ENCODE results near the gene CPEB1. TPM values are rescaled to one million over a fixed set of nuclear protein-coding genes. Genes with fewer than 3 reads are reported as not detected.

CPEB1 gene
- total and polyA plus RNA-seq, 2 experiments from 2014 or later: 4.1 to 9.4 TPM

DNA sequence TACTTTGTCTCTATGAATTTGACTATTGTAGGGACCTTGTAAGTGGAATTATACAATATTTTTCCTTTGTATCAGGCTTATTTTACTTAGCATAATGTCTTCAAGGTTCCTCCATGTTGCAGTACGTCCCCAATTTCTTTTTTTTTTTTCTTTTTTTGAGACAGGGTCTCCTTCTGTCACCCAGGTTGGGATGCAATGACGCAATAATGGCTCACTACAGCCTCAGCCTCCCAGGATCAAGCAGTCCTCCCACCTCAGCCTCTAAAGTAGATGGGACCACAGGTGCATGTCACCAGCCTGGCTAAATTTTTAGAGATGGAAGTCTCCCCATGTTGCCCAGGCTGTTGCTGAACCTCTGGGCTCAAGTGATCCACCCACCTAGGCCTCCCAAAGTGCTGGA is 66.5 kb downstream of the CPEB1 start:
- Mint-ChIP-seq H3K27ac (no peak overlapping the region), H3K9me3 (no peaks in the 10 kb centered on the region), H3K36me3 (ENCODE audit: low read depth) (no peaks in the 10 kb centered on the region), H3K4me1 (peaks cover 10% of the 10 kb centered on the region; the same call in 2 of the 3 replicates), H3K27me3 (ENCODE audit: insufficient read depth, low read depth, poor library complexity) (no peaks in the 10 kb centered on the region), H3K4me3 (no peak overlapping the region)
- ATAC-seq: no peak
- Histone ChIP-seq H4K20me1 (replicated peaks; ENCODE audit: insufficient read depth) (no peaks in the 10 kb centered on the region), H3K27me3 (ENCODE audit: insufficient read depth) (no peaks in the 10 kb centered on the region), H2AFZ (no peak overlapping the region), H3K36me3 (ENCODE audit: insufficient read depth) (no peaks in the 10 kb centered on the region), H3K9me2 (ENCODE audit: insufficient read depth) (no peaks in the 10 kb centered on the region), H3K27ac (ENCODE audit: low read depth) (no peak overlapping the region), H3K4me2 (no peak overlapping the region), H3F3A (replicated peaks; ENCODE audit: low read depth) (no peaks in the 10 kb centered on the region), H3K4me3 (no peak overlapping the region), H3K4me1 (ENCODE audit: insufficient read depth) (peaks cover 10% of the 10 kb centered on the region), H3K79me2 (replicated peaks; ENCODE audit: insufficient read depth) (no peaks in the 10 kb centered on the region)
- TF ChIP-seq, protein P1, sequence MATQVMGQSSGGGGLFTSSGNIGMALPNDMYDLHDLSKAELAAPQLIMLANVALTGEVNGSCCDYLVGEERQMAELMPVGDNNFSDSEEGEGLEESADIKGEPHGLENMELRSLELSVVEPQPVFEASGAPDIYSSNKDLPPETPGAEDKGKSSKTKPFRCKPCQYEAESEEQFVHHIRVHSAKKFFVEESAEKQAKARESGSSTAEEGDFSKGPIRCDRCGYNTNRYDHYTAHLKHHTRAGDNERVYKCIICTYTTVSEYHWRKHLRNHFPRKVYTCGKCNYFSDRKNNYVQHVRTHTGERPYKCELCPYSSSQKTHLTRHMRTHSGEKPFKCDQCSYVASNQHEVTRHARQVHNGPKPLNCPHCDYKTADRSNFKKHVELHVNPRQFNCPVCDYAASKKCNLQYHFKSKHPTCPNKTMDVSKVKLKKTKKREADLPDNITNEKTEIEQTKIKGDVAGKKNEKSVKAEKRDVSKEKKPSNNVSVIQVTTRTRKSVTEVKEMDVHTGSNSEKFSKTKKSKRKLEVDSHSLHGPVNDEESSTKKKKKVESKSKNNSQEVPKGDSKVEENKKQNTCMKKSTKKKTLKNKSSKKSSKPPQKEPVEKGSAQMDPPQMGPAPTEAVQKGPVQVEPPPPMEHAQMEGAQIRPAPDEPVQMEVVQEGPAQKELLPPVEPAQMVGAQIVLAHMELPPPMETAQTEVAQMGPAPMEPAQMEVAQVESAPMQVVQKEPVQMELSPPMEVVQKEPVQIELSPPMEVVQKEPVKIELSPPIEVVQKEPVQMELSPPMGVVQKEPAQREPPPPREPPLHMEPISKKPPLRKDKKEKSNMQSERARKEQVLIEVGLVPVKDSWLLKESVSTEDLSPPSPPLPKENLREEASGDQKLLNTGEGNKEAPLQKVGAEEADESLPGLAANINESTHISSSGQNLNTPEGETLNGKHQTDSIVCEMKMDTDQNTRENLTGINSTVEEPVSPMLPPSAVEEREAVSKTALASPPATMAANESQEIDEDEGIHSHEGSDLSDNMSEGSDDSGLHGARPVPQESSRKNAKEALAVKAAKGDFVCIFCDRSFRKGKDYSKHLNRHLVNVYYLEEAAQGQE (IDR thresholded peaks at IDR 0.05; ENCODE audit: unreplicated experiment): no peak
- TF ChIP-seq ZNF331 (CRISPR knock-in tag; IDR thresholded peaks at IDR 0.05; ENCODE audit: low read depth) (no peak), EZH2 (IDR thresholded peaks at IDR 0.05; ENCODE audit: low read depth, unreplicated experiment) (no peak), NANOG (IDR thresholded peaks at IDR 0.05; ENCODE audit: borderline replicate concordance) (no peak), STAT1 (IDR thresholded peaks at IDR 0.05; ENCODE audit: unreplicated experiment) (no peak), JUNB (IDR thresholded peaks at IDR 0.05; ENCODE audit: unreplicated experiment) (no peak)
- TF ChIP-seq, protein P2, sequence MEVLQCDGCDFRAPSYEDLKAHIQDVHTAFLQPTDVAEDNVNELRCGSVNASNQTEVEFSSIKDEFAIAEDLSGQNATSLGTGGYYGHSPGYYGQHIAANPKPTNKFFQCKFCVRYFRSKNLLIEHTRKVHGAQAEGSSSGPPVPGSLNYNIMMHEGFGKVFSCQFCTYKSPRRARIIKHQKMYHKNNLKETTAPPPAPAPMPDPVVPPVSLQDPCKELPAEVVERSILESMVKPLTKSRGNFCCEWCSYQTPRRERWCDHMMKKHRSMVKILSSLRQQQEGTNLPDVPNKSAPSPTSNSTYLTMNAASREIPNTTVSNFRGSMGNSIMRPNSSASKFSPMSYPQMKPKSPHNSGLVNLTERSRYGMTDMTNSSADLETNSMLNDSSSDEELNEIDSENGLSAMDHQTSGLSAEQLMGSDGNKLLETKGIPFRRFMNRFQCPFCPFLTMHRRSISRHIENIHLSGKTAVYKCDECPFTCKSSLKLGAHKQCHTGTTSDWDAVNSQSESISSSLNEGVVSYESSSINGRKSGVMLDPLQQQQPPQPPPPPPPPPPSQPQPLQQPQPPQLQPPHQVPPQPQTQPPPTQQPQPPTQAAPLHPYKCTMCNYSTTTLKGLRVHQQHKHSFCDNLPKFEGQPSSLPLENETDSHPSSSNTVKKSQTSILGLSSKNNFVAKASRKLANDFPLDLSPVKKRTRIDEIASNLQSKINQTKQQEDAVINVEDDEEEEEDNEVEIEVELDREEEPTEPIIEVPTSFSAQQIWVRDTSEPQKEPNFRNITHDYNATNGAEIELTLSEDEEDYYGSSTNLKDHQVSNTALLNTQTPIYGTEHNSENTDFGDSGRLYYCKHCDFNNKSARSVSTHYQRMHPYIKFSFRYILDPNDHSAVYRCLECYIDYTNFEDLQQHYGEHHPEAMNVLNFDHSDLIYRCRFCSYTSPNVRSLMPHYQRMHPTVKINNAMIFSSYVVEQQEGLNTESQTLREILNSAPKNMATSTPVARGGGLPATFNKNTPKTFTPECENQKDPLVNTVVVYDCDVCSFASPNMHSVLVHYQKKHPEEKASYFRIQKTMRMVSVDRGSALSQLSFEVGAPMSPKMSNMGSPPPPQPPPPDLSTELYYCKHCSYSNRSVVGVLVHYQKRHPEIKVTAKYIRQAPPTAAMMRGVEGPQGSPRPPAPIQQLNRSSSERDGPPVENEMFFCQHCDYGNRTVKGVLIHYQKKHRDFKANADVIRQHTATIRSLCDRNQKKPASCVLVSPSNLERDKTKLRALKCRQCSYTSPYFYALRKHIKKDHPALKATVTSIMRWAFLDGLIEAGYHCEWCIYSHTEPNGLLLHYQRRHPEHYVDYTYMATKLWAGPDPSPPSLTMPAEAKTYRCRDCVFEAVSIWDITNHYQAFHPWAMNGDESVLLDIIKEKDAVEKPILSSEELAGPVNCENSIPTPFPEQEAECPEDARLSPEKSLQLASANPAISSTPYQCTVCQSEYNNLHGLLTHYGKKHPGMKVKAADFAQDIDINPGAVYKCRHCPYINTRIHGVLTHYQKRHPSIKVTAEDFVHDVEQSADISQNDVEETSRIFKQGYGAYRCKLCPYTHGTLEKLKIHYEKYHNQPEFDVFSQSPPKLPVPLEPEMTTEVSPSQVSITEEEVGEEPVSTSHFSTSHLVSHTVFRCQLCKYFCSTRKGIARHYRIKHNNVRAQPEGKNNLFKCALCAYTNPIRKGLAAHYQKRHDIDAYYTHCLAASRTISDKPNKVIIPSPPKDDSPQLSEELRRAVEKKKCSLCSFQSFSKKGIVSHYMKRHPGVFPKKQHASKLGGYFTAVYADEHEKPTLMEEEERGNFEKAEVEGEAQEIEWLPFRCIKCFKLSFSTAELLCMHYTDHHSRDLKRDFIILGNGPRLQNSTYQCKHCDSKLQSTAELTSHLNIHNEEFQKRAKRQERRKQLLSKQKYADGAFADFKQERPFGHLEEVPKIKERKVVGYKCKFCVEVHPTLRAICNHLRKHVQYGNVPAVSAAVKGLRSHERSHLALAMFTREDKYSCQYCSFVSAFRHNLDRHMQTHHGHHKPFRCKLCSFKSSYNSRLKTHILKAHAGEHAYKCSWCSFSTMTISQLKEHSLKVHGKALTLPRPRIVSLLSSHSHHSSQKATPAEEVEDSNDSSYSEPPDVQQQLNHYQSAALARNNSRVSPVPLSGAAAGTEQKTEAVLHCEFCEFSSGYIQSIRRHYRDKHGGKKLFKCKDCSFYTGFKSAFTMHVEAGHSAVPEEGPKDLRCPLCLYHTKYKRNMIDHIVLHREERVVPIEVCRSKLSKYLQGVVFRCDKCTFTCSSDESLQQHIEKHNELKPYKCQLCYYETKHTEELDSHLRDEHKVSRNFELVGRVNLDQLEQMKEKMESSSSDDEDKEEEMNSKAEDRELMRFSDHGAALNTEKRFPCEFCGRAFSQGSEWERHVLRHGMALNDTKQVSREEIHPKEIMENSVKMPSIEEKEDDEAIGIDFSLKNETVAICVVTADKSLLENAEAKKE (CRISPR knock-in tag; IDR thresholded peaks at IDR 0.05): no peak
- TF ChIP-seq, protein P3, sequence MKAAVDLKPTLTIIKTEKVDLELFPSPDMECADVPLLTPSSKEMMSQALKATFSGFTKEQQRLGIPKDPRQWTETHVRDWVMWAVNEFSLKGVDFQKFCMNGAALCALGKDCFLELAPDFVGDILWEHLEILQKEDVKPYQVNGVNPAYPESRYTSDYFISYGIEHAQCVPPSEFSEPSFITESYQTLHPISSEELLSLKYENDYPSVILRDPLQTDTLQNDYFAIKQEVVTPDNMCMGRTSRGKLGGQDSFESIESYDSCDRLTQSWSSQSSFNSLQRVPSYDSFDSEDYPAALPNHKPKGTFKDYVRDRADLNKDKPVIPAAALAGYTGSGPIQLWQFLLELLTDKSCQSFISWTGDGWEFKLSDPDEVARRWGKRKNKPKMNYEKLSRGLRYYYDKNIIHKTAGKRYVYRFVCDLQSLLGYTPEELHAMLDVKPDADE (IDR thresholded peaks at IDR 0.05): no peak
- TF ChIP-seq, protein P4, sequence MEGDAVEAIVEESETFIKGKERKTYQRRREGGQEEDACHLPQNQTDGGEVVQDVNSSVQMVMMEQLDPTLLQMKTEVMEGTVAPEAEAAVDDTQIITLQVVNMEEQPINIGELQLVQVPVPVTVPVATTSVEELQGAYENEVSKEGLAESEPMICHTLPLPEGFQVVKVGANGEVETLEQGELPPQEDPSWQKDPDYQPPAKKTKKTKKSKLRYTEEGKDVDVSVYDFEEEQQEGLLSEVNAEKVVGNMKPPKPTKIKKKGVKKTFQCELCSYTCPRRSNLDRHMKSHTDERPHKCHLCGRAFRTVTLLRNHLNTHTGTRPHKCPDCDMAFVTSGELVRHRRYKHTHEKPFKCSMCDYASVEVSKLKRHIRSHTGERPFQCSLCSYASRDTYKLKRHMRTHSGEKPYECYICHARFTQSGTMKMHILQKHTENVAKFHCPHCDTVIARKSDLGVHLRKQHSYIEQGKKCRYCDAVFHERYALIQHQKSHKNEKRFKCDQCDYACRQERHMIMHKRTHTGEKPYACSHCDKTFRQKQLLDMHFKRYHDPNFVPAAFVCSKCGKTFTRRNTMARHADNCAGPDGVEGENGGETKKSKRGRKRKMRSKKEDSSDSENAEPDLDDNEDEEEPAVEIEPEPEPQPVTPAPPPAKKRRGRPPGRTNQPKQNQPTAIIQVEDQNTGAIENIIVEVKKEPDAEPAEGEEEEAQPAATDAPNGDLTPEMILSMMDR (conservative IDR thresholded peaks at IDR 0.05; ENCODE audit: low read depth in 2 of 2): no peak
- no peak for DNase-seq (ENCODE audit: low spot score)
